ENCODE data around the gene CTNNA3.

DNA sequence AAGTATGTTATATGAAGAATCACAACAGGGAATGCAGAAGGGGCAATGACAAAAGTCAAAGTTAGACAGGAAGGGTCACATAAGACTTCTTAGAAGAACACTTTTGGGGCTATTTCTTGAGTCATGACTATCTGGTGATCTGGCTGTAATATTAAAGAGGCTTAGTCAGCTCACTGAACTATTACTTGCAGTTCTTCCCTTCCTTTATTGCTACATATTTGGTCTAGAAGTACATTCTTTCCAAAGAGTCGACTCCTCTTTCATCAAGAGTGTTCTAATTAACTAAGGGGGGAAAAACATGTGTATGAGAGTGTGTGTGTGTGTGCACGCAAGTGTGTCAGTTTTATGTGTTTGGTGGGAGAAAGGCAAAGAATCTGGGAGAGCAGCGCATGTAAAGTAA is 1017.5 kb downstream of the CTNNA3 start:
- TF ChIP-seq, protein P1, sequence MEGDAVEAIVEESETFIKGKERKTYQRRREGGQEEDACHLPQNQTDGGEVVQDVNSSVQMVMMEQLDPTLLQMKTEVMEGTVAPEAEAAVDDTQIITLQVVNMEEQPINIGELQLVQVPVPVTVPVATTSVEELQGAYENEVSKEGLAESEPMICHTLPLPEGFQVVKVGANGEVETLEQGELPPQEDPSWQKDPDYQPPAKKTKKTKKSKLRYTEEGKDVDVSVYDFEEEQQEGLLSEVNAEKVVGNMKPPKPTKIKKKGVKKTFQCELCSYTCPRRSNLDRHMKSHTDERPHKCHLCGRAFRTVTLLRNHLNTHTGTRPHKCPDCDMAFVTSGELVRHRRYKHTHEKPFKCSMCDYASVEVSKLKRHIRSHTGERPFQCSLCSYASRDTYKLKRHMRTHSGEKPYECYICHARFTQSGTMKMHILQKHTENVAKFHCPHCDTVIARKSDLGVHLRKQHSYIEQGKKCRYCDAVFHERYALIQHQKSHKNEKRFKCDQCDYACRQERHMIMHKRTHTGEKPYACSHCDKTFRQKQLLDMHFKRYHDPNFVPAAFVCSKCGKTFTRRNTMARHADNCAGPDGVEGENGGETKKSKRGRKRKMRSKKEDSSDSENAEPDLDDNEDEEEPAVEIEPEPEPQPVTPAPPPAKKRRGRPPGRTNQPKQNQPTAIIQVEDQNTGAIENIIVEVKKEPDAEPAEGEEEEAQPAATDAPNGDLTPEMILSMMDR (IDR thresholded peaks at IDR 0.05), result no peak
- TF ChIP-seq POLR2A (IDR thresholded peaks at IDR 0.05), result no peak
